Neuron (in vitro differentiated cells): ENCODE results near the gene RAB8B.

ENCODE experiments used
- H2AFZ ChIP-seq: one replicate; pipeline ENCODE4 v1.6.1; 2013; ENCODE audit warnings: low read depth, mild to moderate bottlenecking, inconsistent platforms, low read length, moderate library complexity
- H3K27me3 ChIP-seq: one replicate; pipeline ENCODE4 v1.6.1; 2013; ENCODE audit warnings: low read length; ENCODE audit not compliant: insufficient read depth
- H3K36me3 ChIP-seq: one replicate; pipeline ENCODE4 v1.6.1; 2013; ENCODE audit warnings: low read length; ENCODE audit not compliant: insufficient read depth
- H3K4me1 ChIP-seq: one replicate; pipeline ENCODE4 v1.6.1; 2013; ENCODE audit warnings: low read length; ENCODE audit not compliant: insufficient read depth
- H3K4me3 ChIP-seq: 2 replicates; pipeline ENCODE4 v1.5.1; 2013; ENCODE audit warnings: mild to moderate bottlenecking, low read length, moderate library complexity
- H3K9me3 ChIP-seq: one replicate; pipeline ENCODE4 v1.6.1; 2013; ENCODE audit warnings: low read length

RAB8B gene

DNA sequence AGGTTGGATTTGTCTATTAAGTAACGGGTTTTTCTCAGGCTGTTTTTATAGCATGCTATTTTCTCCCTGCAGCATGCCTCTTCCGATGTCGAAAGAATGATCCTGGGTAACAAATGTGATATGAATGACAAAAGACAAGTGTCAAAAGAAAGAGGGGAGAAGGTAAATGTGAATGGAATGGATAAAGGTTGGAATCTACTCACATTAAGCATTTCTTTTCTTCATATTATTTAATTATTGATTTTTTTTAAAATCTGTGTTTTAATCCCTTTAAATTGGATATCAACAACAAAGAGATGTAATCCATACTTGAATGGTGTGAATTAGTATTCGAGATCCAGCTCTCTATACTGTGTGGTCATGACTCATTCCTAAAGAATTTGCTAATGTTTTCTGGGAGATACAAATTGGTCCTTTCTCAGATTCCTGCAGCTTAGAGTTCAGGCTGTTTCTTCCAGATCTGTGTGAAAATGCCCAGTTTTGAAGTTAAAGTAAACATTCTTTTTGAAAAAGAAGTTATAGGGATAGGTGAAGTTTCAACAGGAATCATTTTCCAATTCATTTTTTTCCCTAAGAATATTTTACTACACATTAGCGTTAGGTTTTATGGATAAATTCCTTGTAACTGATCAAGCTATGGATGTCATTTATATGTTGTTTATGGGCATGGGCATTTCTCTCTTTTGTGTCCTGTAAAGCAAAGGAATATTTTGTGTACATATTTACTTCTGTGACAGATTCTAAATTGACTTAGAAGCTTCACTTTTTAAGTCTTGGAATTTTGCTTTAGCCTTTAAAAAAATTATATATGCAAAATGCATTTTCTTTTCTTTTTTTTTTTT is 67.2 kb downstream of the RAB8B start:
- Histone ChIP-seq H3K4me3 (peak overlapping the region; percentile 20), H2AFZ (peak overlapping the region; percentile 75), H3K27me3 (no peaks in the 10 kb centered on the region), H3K9me3 (peaks cover 12% of the 10 kb centered on the region), H3K36me3 (peaks cover 41% of the 10 kb centered on the region), H3K4me1 (peaks cover 27% of the 10 kb centered on the region)

DNA sequence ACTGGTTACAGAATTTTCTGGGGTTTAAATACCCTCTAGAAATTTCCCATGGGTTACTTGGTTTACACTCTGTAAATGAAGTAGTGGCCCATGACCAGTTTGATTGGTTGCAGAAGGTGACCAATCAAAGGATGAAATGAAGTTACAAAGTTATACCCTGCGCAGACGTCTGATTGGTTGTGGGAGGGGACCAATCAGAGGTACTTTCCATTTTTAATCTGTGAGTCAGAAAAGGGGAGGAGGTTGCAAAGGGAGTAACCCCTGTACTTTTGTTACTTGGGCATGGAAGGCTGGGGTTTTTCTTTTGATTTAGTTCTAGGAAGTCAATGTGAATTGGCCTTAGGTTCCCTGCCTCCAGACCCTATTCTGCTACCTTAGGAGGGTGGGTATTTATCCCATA is 69.3 kb downstream of the RAB8B start:
- peaks cover 27% of the 10 kb centered on the region for H3K4me1 ChIP-seq
- H2AFZ ChIP-seq = no peak overlapping the region
- H3K36me3 ChIP-seq = peaks cover 51% of the 10 kb centered on the region
- peaks cover 12% of the 10 kb centered on the region for H3K9me3 ChIP-seq
- H3K4me3 ChIP-seq = no peak overlapping the region
- no peaks in the 10 kb centered on the region for H3K27me3 ChIP-seq

GRCh38 chr15:63260791-63261190 is 71.4 kb downstream of the RAB8B start:
- Histone ChIP-seq H3K4me1 (peaks cover 17% of the 10 kb centered on the region), H2AFZ (no peak overlapping the region), H3K9me3 (peaks cover 12% of the 10 kb centered on the region), H3K36me3 (peaks cover 60% of the 10 kb centered on the region), H3K27me3 (no peaks in the 10 kb centered on the region), H3K4me3 (no peak overlapping the region)

GRCh38 chr15:63261311-63261710 is 71.9 kb downstream of the RAB8B start:
- H3K4me1 ChIP-seq = peaks cover 12% of the 10 kb centered on the region
- peaks cover 12% of the 10 kb centered on the region for H3K9me3 ChIP-seq

DNA sequence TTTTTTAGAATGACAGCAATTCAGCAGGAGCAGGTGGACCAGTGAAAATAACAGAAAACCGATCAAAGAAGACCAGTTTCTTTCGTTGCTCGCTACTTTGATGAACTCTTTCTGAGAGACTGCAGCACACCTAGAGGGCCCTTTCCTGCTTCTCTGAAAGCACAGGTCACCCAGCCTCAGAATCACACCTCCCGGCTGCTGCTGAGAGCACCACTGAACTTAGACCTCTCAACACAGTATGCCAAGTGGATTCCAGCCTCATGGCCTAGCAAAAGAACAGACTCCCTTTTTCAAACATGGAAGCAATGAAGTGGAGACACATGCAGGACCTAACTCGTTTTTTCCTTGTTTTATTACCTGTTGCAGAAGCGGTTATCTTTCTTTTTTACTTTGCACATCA is 74.1 kb downstream of the RAB8B start:
- peaks cover 63% of the 10 kb centered on the region for H3K36me3 ChIP-seq
- H3K4me3 ChIP-seq = no peak overlapping the region
- peaks cover 9% of the 10 kb centered on the region for H3K9me3 ChIP-seq
- H3K4me1 ChIP-seq = no peaks in the 10 kb centered on the region
- no peak overlapping the region for H2AFZ ChIP-seq
- no peaks in the 10 kb centered on the region for H3K27me3 ChIP-seq

More at GRCh38 chr15:63261311-63261710, 71.9 kb downstream of the RAB8B start:
- H3K27me3 ChIP-seq = no peaks in the 10 kb centered on the region
- no peak overlapping the region for H3K4me3 ChIP-seq
- peaks cover 60% of the 10 kb centered on the region for H3K36me3 ChIP-seq
- no peak overlapping the region for H2AFZ ChIP-seq

GRCh38 chr15:63264688-63265293 is 75.4 kb downstream of the RAB8B start:
- H3K4me1 ChIP-seq = no peaks in the 10 kb centered on the region
- no peaks in the 10 kb centered on the region for H3K27me3 ChIP-seq
- peaks cover 54% of the 10 kb centered on the region for H3K36me3 ChIP-seq
- no peak overlapping the region for H3K4me3 ChIP-seq
- no peak overlapping the region for H2AFZ ChIP-seq
- peaks cover 5% of the 10 kb centered on the region for H3K9me3 ChIP-seq

GRCh38 chr15:63274427-63274826 is 85.0 kb downstream of the RAB8B start:
- no peaks in the 10 kb centered on the region for H3K27me3 ChIP-seq
- no peaks in the 10 kb centered on the region for H3K4me1 ChIP-seq
- no peak overlapping the region for H3K4me3 ChIP-seq
- no peak overlapping the region for H2AFZ ChIP-seq
- H3K9me3 ChIP-seq = peaks cover 9% of the 10 kb centered on the region
- peaks cover 9% of the 10 kb centered on the region for H3K36me3 ChIP-seq

DNA sequence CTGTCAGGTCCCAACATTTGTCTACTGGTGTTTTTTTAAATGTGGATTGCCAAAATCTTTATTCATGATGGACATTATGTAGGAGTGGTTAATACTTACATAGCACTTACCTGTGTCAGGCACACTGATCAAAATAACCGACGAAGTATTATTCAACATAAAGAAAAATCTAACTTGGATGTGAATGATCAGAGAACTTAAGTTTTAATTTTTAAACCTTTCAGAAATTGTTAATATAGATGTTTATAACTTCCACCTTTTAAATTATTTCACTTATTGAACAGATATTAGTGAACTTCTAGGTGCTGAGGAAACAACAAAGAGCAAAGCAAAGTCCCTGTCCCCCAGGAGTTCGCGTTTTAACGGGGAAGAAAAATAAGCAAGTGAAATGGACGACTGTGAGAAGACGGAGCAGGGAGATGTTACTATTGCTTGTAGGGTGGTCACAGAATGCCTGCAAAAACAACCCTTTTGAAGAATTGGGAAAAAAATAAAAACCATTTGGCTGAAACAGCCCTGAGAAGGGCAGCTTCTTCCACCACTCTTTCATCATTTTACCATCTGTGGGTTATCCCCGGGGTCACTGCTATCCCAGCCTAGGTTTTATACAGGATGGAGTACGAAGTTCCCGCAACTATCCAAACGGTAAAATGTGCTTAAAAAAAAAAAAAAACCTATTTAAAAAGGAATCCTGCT is 87.1 kb downstream of the RAB8B start:
- Histone ChIP-seq H3K27me3 (no peaks in the 10 kb centered on the region), H3K36me3 (no peaks in the 10 kb centered on the region), H3K9me3 (peaks cover 5% of the 10 kb centered on the region), H3K4me3 (no peak overlapping the region), H3K4me1 (peaks cover 2% of the 10 kb centered on the region), H2AFZ (no peak overlapping the region)

GRCh38 chr15:63277038-63277892 is 87.9 kb downstream of the RAB8B start, which contains the start of gene APH1B:
APH1B (plus strand) TSS chr15:63277605; CDS start chr15:63277624, 19 bp downstream.
- no peak within 1 kb of the TSS for H2AFZ ChIP-seq
- no peaks in the 10 kb centered on the region for H3K36me3 ChIP-seq
- no peaks in the 10 kb centered on the region for H3K27me3 ChIP-seq
- H3K4me1 ChIP-seq = peaks cover 2% of the 10 kb centered on the region
- peaks cover 4% of the 10 kb centered on the region for H3K9me3 ChIP-seq
- no peak within 1 kb of the TSS for H3K4me3 ChIP-seq

GRCh38 chr15:63277893-63278456 is 88.6 kb downstream of the RAB8B start:
- Histone ChIP-seq H3K27me3 (no peaks in the 10 kb centered on the region), H3K4me1 (peaks cover 2% of the 10 kb centered on the region), H3K9me3 (peaks cover under 1% of the 10 kb centered on the region), H2AFZ (no peak overlapping the region), H3K36me3 (no peaks in the 10 kb centered on the region), H3K4me3 (no peak overlapping the region)

DNA sequence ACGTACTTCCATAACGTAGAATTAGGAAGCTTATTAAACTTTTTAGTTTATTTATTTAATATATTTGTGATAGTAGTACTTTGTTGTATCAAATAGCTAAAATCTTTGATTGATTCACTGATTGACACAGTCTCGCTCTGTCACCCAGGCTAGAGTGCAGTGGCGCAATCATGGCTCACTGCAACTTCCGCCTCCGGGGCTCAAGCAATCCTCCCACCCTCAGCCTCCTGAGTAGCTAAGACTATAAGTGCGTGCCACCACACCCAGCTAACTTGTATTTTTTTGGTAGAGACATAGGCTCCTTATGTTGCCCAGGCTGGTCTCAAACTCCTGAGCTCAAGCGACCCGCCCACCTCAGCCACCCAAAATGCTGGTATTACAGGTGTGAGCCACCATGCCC is 93.7 kb downstream of the RAB8B start:
- Histone ChIP-seq H2AFZ (no peak overlapping the region), H3K9me3 (no peaks in the 10 kb centered on the region), H3K27me3 (no peaks in the 10 kb centered on the region)

GRCh38 chr15:63284335-63284734 is 94.9 kb downstream of the RAB8B start:
- Histone ChIP-seq H3K4me1 (peaks cover 8% of the 10 kb centered on the region), H3K36me3 (no peaks in the 10 kb centered on the region), H3K4me3 (no peak overlapping the region), H3K27me3 (no peaks in the 10 kb centered on the region), H3K9me3 (no peaks in the 10 kb centered on the region), H2AFZ (no peak overlapping the region)

More for the DNA sequence above, 93.7 kb downstream of the RAB8B start:
- no peaks in the 10 kb centered on the region for H3K36me3 ChIP-seq
- H3K4me1 ChIP-seq = peaks cover 2% of the 10 kb centered on the region
- no peak overlapping the region for H3K4me3 ChIP-seq
